WTC11 (cell line): Measurements from ENCODE around the gene ITPRIP. TPM values are rescaled to one million over a fixed set of nuclear protein-coding genes. Genes with fewer than 3 reads are reported as not detected.

Experiments used
- ATAC-seq: fragments of 200-7000 bp; cut with Tn5 transposase; 2 replicates; pipeline ENCODE4 v1.10.0; 2021; ENCODE audit warnings: mild to moderate bottlenecking, moderate library complexity
- CTCF ChIA-PET: fragments of 300-600 bp; sonication (Branson Sonifier 250); formaldehyde crosslinking; loops from one replicate; lab custom pipeline; 2021; ENCODE audit warnings: antibody characterized with exemption; lab: Charles Lee
- POLR2A ChIA-PET: fragments of 350-600 bp; sonication (Branson Sonifier 250); formaldehyde crosslinking; loops from one replicate; lab custom pipeline; 2021; ENCODE audit warnings: antibody characterized with exemption; lab: Charles Lee
- DNase-seq: peaks from one replicate; pipeline ENCODE4 v3.0.0; 2021; ENCODE audit warnings: low spot score
- H3K27ac Mint-ChIP-seq: 2 replicates; pipeline ENCODE4 v1.8.0; 2021; ENCODE audit warnings: mixed read lengths
- H3K27me3 Mint-ChIP-seq: 2 replicates; pipeline ENCODE4 v1.8.0; 2021; ENCODE audit warnings: low read depth, mild to moderate bottlenecking, moderate library complexity, mixed read lengths
- H3K36me3 Mint-ChIP-seq: 2 replicates; pipeline ENCODE4 v1.8.0; 2021; ENCODE audit warnings: mixed read lengths
- H3K4me1 Mint-ChIP-seq: 2 replicates; pipeline ENCODE4 v1.8.0; 2022; ENCODE audit warnings: mixed read lengths
- H3K4me3 Mint-ChIP-seq: 2 replicates; pipeline ENCODE4 v1.8.0; 2021; ENCODE audit warnings: mild to moderate bottlenecking, moderate library complexity, mixed read lengths
- H3K9me3 Mint-ChIP-seq: 2 replicates; pipeline ENCODE4 v1.8.0; 2021; ENCODE audit warnings: mixed read lengths
- AR ChIP-seq: fragments of 250-450 bp; sonication (Bioruptor Pico); IDR thresholded peaks from 2 replicates; pipeline ENCODE4 v1.9.0; 2021; ENCODE audit warnings: mild to moderate bottlenecking
- ARID4B ChIP-seq: sonication (generic); formaldehyde crosslinking; IDR thresholded peaks from 2 replicates; pipeline ENCODE4 v1.8.0; 2023; ENCODE audit warnings: missing genetic modification reagents, mild to moderate bottlenecking, borderline replicate concordance
- ATF3 ChIP-seq: sonication (generic); formaldehyde crosslinking; conservative IDR thresholded peaks from 2 replicates; pipeline ENCODE4 v1.8.1; 2022; ENCODE audit warnings: mild to moderate bottlenecking, missing genetic modification reagents
- CREB1 ChIP-seq: sonication (generic); formaldehyde crosslinking; IDR thresholded peaks from 2 replicates; pipeline ENCODE4 v1.8.0; 2023; ENCODE audit warnings: mild to moderate bottlenecking, missing genetic modification reagents
- CTCF ChIP-seq: fragments of 200-600 bp; IDR thresholded peaks from 2 replicates; pipeline ENCODE4 v1.8.0; 2022; ENCODE audit warnings: antibody characterized with exemption
- E2F5 ChIP-seq: sonication (generic); formaldehyde crosslinking; IDR thresholded peaks from 2 replicates; pipeline ENCODE4 v1.8.1; 2022; ENCODE audit warnings: mild to moderate bottlenecking, moderate library complexity, missing genetic modification reagents
- ETV6 ChIP-seq: sonication (generic); formaldehyde crosslinking; IDR thresholded peaks from 2 replicates; pipeline ENCODE4 v1.8.1; 2022; ENCODE audit warnings: mild to moderate bottlenecking, missing genetic modification reagents
- IRF1 ChIP-seq: sonication (generic); formaldehyde crosslinking; IDR thresholded peaks from 2 replicates; pipeline ENCODE4 v1.8.0; 2023; ENCODE audit warnings: missing genetic modification reagents
- IRF2 ChIP-seq: sonication (generic); formaldehyde crosslinking; IDR thresholded peaks from 2 replicates; pipeline ENCODE4 v1.8.0; 2022; ENCODE audit warnings: low read depth, missing genetic modification reagents, borderline replicate concordance
- MAX ChIP-seq: sonication (generic); formaldehyde crosslinking; IDR thresholded peaks from 2 replicates; pipeline ENCODE4 v1.8.0; 2022; ENCODE audit warnings: mild to moderate bottlenecking, missing genetic modification reagents
- MXD4 ChIP-seq: fragments of 250-450 bp; sonication (Bioruptor Pico); IDR thresholded peaks from 2 replicates; pipeline ENCODE4 v1.8.0; 2021; ENCODE audit warnings: mild to moderate bottlenecking, moderate library complexity, borderline replicate concordance
- NFATC4 ChIP-seq: fragments of 250-450 bp; sonication (Bioruptor Pico); IDR thresholded peaks from 2 replicates; pipeline ENCODE4 v1.9.0; 2021; ENCODE audit warnings: mild to moderate bottlenecking
- NR3C1 ChIP-seq: sonication (generic); formaldehyde crosslinking; conservative IDR thresholded peaks from 2 replicates; pipeline ENCODE4 v1.8.1; 2023; ENCODE audit warnings: low read depth, mild to moderate bottlenecking, missing genetic modification reagents
- PRRX2 ChIP-seq: fragments of 250-450 bp; sonication (Bioruptor Pico); IDR thresholded peaks from 2 replicates; pipeline ENCODE4 v1.8.0; 2021; ENCODE audit warnings: mild to moderate bottlenecking
- TCF7 ChIP-seq: sonication (generic); formaldehyde crosslinking; IDR thresholded peaks from 2 replicates; pipeline ENCODE4 v1.8.0; 2022; ENCODE audit warnings: mild to moderate bottlenecking, low read depth, missing genetic modification reagents, moderate library complexity
- USF2 ChIP-seq: sonication (generic); formaldehyde crosslinking; IDR thresholded peaks from 2 replicates; pipeline ENCODE4 v1.8.1; 2023; ENCODE audit warnings: mild to moderate bottlenecking, missing genetic modification reagents, moderate library complexity
- ZNF219 ChIP-seq: sonication (generic); formaldehyde crosslinking; IDR thresholded peaks from 2 replicates; pipeline ENCODE4 v1.8.0; 2023; ENCODE audit warnings: missing genetic modification reagents, mild to moderate bottlenecking, borderline replicate concordance
- ZNF425 ChIP-seq: fragments of 250-450 bp; sonication (Bioruptor Pico); conservative IDR thresholded peaks from 2 replicates; pipeline ENCODE4 v1.9.0; 2021; ENCODE audit warnings: mild to moderate bottlenecking
- total RNA-seq: library from RNA; stranded (reverse); gene quantifications from 3 replicates; pipeline ENCODE4 v1.2.3, GENCODE V29; 2021

ITPRIP gene
- total RNA-seq, 1 experiment from 2014 or later: 16.8 TPM

GRCh38 chr10:104317269-104317710 is 21.0 kb downstream of the ITPRIP start:
- Mint-ChIP-seq H3K4me3 (no peak overlapping the region; the same call in 1 of the 2 replicates), H3K27me3 (no peaks in the 10 kb centered on the region), H3K9me3 (no peaks in the 10 kb centered on the region), H3K4me1 (peaks cover 57% of the 10 kb centered on the region), H3K27ac (peak overlapping the region; percentile 19), H3K36me3 (peaks cover 20% of the 10 kb centered on the region)
- DNase-seq (no peak), ATAC-seq (peak; percentile 43)
- POLR2A ChIA-PET: no interaction called here
- TF ChIP-seq ETV6 (CRISPR knock-in tag) (0 out of 2 replicates have a peak, but pooled peaks have one; percentile 22), ZNF425 (CRISPR knock-in tag) (no peak)
- CTCF ChIA-PET: interaction anchor here (0.9 to 5.2 kb wide), 8 partner anchors 10 to 252 kb away, joined by 3 to 33 read pairs (median 6); partner anchors contain the start of genes CFAP58 and ITPRIP

- Mint-ChIP-seq H3K27me3 (no peaks in the 10 kb centered on the region), H3K27ac (peak overlapping the region; percentile 19), H3K9me3 (no peaks in the 10 kb centered on the region), H3K4me1 (peaks cover 49% of the 10 kb centered on the region), H3K4me3 (no peak overlapping the region), H3K36me3 (peaks cover 20% of the 10 kb centered on the region)
- POLR2A ChIA-PET: interaction anchor here (1.0 kb wide), 1 partner anchor 9 kb away, joined by 3 read pairs; no protein-coding TSS in a partner anchor
- DNase-seq (no peak), ATAC-seq (peak; percentile 20)
- CTCF ChIA-PET: interaction anchor here (0.9 to 1.9 kb wide), 7 partner anchors 17 to 42 kb away, joined by 3 to 9 read pairs (median 5); partner anchors contain the start of genes CFAP58 and ITPRIP
- TF ChIP-seq ZNF219 (CRISPR knock-in tag) (no peak), USF2 (CRISPR knock-in tag) (no peak), PRRX2 (CRISPR knock-in tag) (no peak), CREB1 (CRISPR knock-in tag) (no peak), E2F5 (CRISPR knock-in tag) (no peak), NR3C1 (CRISPR knock-in tag) (no peak), CTCF (no peak), NFATC4 (CRISPR knock-in tag) (no peak), AR (CRISPR knock-in tag) (no peak), ARID4B (CRISPR knock-in tag) (no peak), TCF7 (CRISPR knock-in tag) (no peak), IRF1 (CRISPR knock-in tag) (no peak), MXD4 (no peak), ATF3 (CRISPR knock-in tag) (no peak), MAX (CRISPR knock-in tag) (no peak), IRF2 (CRISPR knock-in tag) (no peak)
Observed at GRCh38 chr10:104316321-104317099, 21.8 kb downstream of the ITPRIP start.
